Measurements from ENCODE around the gene UBXN10.

GRCh38 chr1:20192364-20192763 lies 6.5 kb downstream of the UBXN10 start:
- TF ChIP-seq, protein P1, sequence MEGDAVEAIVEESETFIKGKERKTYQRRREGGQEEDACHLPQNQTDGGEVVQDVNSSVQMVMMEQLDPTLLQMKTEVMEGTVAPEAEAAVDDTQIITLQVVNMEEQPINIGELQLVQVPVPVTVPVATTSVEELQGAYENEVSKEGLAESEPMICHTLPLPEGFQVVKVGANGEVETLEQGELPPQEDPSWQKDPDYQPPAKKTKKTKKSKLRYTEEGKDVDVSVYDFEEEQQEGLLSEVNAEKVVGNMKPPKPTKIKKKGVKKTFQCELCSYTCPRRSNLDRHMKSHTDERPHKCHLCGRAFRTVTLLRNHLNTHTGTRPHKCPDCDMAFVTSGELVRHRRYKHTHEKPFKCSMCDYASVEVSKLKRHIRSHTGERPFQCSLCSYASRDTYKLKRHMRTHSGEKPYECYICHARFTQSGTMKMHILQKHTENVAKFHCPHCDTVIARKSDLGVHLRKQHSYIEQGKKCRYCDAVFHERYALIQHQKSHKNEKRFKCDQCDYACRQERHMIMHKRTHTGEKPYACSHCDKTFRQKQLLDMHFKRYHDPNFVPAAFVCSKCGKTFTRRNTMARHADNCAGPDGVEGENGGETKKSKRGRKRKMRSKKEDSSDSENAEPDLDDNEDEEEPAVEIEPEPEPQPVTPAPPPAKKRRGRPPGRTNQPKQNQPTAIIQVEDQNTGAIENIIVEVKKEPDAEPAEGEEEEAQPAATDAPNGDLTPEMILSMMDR (IDR thresholded peaks at IDR 0.05), result no peak
- no peak for TF ChIP-seq POLR2AphosphoS5 (IDR thresholded peaks at IDR 0.05; ENCODE audit: low read depth, low read length)
- TF ChIP-seq, protein P2, sequence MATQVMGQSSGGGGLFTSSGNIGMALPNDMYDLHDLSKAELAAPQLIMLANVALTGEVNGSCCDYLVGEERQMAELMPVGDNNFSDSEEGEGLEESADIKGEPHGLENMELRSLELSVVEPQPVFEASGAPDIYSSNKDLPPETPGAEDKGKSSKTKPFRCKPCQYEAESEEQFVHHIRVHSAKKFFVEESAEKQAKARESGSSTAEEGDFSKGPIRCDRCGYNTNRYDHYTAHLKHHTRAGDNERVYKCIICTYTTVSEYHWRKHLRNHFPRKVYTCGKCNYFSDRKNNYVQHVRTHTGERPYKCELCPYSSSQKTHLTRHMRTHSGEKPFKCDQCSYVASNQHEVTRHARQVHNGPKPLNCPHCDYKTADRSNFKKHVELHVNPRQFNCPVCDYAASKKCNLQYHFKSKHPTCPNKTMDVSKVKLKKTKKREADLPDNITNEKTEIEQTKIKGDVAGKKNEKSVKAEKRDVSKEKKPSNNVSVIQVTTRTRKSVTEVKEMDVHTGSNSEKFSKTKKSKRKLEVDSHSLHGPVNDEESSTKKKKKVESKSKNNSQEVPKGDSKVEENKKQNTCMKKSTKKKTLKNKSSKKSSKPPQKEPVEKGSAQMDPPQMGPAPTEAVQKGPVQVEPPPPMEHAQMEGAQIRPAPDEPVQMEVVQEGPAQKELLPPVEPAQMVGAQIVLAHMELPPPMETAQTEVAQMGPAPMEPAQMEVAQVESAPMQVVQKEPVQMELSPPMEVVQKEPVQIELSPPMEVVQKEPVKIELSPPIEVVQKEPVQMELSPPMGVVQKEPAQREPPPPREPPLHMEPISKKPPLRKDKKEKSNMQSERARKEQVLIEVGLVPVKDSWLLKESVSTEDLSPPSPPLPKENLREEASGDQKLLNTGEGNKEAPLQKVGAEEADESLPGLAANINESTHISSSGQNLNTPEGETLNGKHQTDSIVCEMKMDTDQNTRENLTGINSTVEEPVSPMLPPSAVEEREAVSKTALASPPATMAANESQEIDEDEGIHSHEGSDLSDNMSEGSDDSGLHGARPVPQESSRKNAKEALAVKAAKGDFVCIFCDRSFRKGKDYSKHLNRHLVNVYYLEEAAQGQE (IDR thresholded peaks at IDR 0.05; ENCODE audit: insufficient read depth in 1 of 2, low read depth in 2 of 2, low read length in 1 of 2), result no peak
